ENCODE data around the gene LRSAM1. TPM values are rescaled to one million over a fixed set of nuclear protein-coding genes. Genes with fewer than 3 reads are reported as not detected.

LRSAM1 gene
- total RNA-seq, 2 experiments from 2014 or later, result 20.8 to 32.2 TPM

DNA sequence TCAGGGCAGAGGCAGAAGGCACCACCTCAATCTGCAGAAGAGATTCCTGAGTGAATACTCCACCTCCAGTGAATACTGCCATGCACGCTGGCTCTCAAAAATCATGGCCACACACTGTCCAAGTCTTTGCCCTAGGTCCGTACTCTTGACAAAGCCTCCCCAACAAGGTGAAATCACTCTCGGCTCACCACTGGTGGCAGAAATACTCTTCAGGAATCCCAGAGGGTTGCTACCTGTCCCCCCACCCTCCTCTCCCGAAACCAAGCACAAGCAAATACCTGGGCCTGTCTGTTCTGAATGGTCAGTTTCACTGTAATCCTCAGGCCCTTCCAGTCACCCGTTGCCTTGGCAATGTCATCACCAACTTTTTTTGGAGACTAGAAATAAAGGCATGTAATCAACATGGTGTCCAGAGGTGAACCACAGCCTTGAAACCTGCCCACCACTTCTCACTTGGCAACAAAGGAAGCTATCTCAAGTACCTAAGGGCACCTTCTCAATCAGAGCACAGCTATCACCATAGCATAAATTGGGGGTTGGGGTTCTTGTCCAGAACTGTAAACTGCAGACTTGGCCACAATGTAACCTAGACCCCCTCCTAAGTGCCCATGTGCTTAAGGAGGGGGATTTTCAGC, 1.9 kb upstream of the LRSAM1 start:
- intact Hi-C loops (cut with micrococcal nuclease; ENCODE audit: unreplicated experiment), result loop anchor here (2.0 kb wide), 1 partner anchor 225 kb away; no protein-coding TSS in a partner anchor
- ChIA-PET CTCF (ENCODE audit: unreplicated experiment) (no interaction called here), POLR2A (interaction anchor here (0.6 to 3.1 kb wide), 2 partner anchors 53 to 104 kb away, joined by 3 to 9 read pairs; partner anchors contain the start of gene SLC2A8)
- TF ChIP-seq, protein P1, sequence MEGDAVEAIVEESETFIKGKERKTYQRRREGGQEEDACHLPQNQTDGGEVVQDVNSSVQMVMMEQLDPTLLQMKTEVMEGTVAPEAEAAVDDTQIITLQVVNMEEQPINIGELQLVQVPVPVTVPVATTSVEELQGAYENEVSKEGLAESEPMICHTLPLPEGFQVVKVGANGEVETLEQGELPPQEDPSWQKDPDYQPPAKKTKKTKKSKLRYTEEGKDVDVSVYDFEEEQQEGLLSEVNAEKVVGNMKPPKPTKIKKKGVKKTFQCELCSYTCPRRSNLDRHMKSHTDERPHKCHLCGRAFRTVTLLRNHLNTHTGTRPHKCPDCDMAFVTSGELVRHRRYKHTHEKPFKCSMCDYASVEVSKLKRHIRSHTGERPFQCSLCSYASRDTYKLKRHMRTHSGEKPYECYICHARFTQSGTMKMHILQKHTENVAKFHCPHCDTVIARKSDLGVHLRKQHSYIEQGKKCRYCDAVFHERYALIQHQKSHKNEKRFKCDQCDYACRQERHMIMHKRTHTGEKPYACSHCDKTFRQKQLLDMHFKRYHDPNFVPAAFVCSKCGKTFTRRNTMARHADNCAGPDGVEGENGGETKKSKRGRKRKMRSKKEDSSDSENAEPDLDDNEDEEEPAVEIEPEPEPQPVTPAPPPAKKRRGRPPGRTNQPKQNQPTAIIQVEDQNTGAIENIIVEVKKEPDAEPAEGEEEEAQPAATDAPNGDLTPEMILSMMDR (conservative IDR thresholded peaks at IDR 0.05; ENCODE audit: low read length), result no peak
- no peak for TF ChIP-seq EZH2phosphoT487 (IDR thresholded peaks at IDR 0.05; ENCODE audit: borderline replicate concordance, low read depth, low read length)
- Histone ChIP-seq H3K9me3 (ENCODE audit: low read length) (no peaks in the 10 kb centered on the region), H3K9me2 (ENCODE audit: insufficient read depth, low read length) (no peaks in the 10 kb centered on the region), H3K79me2 (ENCODE audit: insufficient read depth, low read depth, low read length) (peaks cover 42% of the 10 kb centered on the region), H3K27ac (ENCODE audit: low read depth, low read length, poor library complexity, severe bottlenecking) (peak overlapping the region; percentile 92), H3K4me2 (ENCODE audit: low read length) (peak overlapping the region; percentile 99), H2AFZ (ENCODE audit: low read length) (no peak overlapping the region), H3K4me1 (ENCODE audit: insufficient read depth, low read length, poor library complexity, severe bottlenecking) (peaks cover 32% of the 10 kb centered on the region), H3K4me3 (ENCODE audit: low read depth, low read length, poor library complexity, severe bottlenecking) (peak overlapping the region; percentile 99), H4K20me1 (ENCODE audit: insufficient read depth, low read length) (peaks cover 36% of the 10 kb centered on the region), H3K36me3 (ENCODE audit: insufficient read depth, low read length) (peaks cover 67% of the 10 kb centered on the region)
- no TSS peak for BruUV-seq (replicated peaks)
- peak; percentile 30 for DNase-seq (ENCODE audit: low spot score)

DNA sequence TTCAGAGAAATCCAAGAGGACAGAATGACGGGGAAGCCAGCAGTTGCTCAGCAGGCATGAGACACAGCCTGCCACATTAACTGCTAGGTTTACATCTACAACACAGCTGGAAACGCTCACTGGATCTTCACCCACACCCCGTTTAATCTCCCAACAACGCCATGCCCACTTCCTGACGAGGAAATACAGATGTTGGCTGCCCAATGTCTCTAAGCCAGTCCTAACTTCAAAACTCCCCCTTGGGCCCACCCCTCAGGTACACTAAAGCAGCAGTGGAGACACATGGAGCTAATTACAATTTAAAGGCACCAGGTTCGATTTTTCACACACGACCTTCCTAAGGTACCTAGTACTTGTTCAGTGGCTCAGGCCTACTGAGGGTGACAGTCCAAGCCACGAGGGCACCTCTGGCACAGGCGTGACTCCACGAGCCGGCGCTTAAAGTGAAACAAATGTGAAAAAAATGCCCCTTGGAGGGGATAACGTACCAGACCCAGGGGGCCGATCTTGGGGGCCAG, 1.0 kb upstream of the LRSAM1 start:
- peak overlapping the region; percentile 99 for H3K4me3 ChIP-seq (ENCODE audit: low read depth, low read length, poor library complexity, severe bottlenecking)
- H4K20me1 ChIP-seq (ENCODE audit: insufficient read depth, low read length), result peaks cover 36% of the 10 kb centered on the region
- no peaks in the 10 kb centered on the region for H3K9me3 ChIP-seq (ENCODE audit: low read length)
- TF ChIP-seq, protein P1 (conservative IDR thresholded peaks at IDR 0.05; ENCODE audit: low read length), result no peak
- TF ChIP-seq EZH2phosphoT487 (IDR thresholded peaks at IDR 0.05; ENCODE audit: borderline replicate concordance, low read depth, low read length), result no peak
- intact Hi-C loops (cut with micrococcal nuclease; ENCODE audit: unreplicated experiment), result no loop called here
- H3K4me1 ChIP-seq (ENCODE audit: insufficient read depth, low read length, poor library complexity, severe bottlenecking), result peaks cover 32% of the 10 kb centered on the region
- POLR2A ChIA-PET, result interaction anchor here (0.6 to 3.1 kb wide), 7 partner anchors 27 to 999 kb away, joined by 3 to 9 read pairs (median 3); partner anchors contain the start of genes SH2D3C, SLC2A8 and ZBTB43
- peak; percentile 39 for DNase-seq (ENCODE audit: low spot score)
- H3K36me3 ChIP-seq (ENCODE audit: insufficient read depth, low read length), result peaks cover 61% of the 10 kb centered on the region
- no peak overlapping the region for H2AFZ ChIP-seq (ENCODE audit: low read length)
- peak overlapping the region; percentile 99 for H3K4me2 ChIP-seq (ENCODE audit: low read length)
- H3K9me2 ChIP-seq (ENCODE audit: insufficient read depth, low read length), result no peaks in the 10 kb centered on the region
- peak overlapping the region; percentile 92 for H3K27ac ChIP-seq (ENCODE audit: low read depth, low read length, poor library complexity, severe bottlenecking)
- H3K79me2 ChIP-seq (ENCODE audit: insufficient read depth, low read depth, low read length), result peaks cover 42% of the 10 kb centered on the region
- BruUV-seq (replicated peaks), result no TSS peak
- CTCF ChIA-PET (ENCODE audit: unreplicated experiment), result no interaction called here

DNA sequence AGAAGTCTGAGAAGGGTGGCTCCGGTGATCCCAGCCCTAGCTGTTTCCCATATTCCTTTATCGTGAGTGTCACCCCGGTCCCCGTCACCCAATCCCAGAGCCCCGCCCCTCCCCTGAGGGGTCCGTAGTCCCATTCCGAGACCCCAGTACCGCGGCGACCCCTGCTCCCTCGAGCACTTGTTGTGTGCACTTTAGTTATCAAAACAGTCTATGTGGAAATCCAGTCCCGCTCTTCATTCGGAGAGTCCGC, 223 bp downstream of the LRSAM1 start:
- Histone ChIP-seq H3K9me2 (ENCODE audit: insufficient read depth, low read length) (no peaks in the 10 kb centered on the region), H3K4me2 (ENCODE audit: low read length) (peak overlapping the region; percentile 66), H3K79me2 (ENCODE audit: insufficient read depth, low read depth, low read length) (peaks cover 42% of the 10 kb centered on the region), H3K9me3 (ENCODE audit: low read length) (no peaks in the 10 kb centered on the region), H2AFZ (ENCODE audit: low read length) (peak overlapping the region; percentile 64; the same call in 1 of the 2 replicates), H3K4me1 (ENCODE audit: insufficient read depth, low read length, poor library complexity, severe bottlenecking) (peaks cover 39% of the 10 kb centered on the region), H3K27ac (ENCODE audit: low read depth, low read length, poor library complexity, severe bottlenecking) (peak overlapping the region; percentile 52), H3K4me3 (ENCODE audit: low read depth, low read length, poor library complexity, severe bottlenecking) (peak overlapping the region; percentile 99), H4K20me1 (ENCODE audit: insufficient read depth, low read length) (peaks cover 36% of the 10 kb centered on the region), H3K36me3 (ENCODE audit: insufficient read depth, low read length) (peaks cover 56% of the 10 kb centered on the region)
- DNase-seq (ENCODE audit: low spot score), result no peak
- TSS peak; percentile 36 for BruUV-seq (replicated peaks)
- intact Hi-C loops (cut with micrococcal nuclease; ENCODE audit: unreplicated experiment), result loop anchor here (1.0 kb wide), 1 partner anchor 27 kb away; the partner anchor contains the start of gene ZNF79
- no peak for TF ChIP-seq EZH2phosphoT487 (IDR thresholded peaks at IDR 0.05; ENCODE audit: borderline replicate concordance, low read depth, low read length)
- TF ChIP-seq, protein P1 (conservative IDR thresholded peaks at IDR 0.05; ENCODE audit: low read length), result no peak
- CTCF ChIA-PET (ENCODE audit: unreplicated experiment), result no interaction called here
- POLR2A ChIA-PET, result interaction anchor here (0.6 to 3.1 kb wide), 5 partner anchors 28 to 647 kb away, joined by 3 to 9 read pairs (median 3); partner anchors contain the start of genes SLC2A8 and ZBTB43
